H54 (cell line): ENCODE data around the gene POTEF.
"Not testable (repeated sequence)": the region's sequence is repeated elsewhere in the genome, so short reads cannot be mapped to it uniquely, and the experiment has no call there.

ENCODE experiments used
- DNase-seq: peaks from one replicate; pipeline ENCODE4 v3.0.0; 2011; ENCODE audit warnings: low spot score, mixed read lengths; ENCODE audit not compliant: insufficient read length
- FAIRE-seq: peaks from 3 replicates; lab custom pipeline; 2011; peaks lifted over from hg19 to GRCh38; lab: Jason Lieb, UNC
- POLR2A ChIP-seq: IDR thresholded peaks from 2 replicates; pipeline ENCODE4 v1.6.1; 2011; ENCODE audit warnings: low read depth, mild to moderate bottlenecking, low read length

The POTEF gene

DNA sequence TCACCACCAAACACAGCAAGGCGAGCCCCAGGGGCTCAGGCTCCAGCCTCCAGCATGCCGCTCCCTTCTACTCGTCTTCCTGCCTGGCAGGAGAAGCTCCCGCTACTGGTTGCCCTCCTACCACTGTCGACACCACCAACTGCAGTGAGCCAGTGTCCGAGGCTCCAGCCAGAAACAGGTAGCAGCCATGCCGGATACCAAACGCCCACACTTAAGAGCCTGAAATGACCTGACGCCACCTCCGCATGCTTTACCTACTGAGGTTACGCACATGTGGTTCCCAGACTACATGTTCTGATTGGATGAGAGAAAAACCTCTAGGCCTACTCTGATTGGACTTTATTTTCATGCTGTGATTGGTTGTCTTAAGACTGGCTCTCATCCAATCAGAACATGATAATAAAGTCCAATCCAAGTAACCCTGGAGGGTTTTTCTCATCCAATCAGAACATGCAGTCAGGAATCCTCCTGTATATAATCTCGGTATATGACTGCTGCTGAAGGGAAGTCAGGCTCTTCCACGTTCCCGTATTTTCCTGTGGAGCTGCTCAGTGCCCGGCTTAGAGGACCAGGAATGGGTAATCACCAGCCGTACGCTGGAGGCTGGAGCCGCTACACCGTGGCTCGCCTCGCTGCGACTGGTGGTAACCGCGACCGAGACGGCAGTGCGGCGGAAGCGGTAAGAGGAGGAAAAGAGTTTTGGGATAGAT is at the start of gene POTEF:
TSS of gene POTEF (minus strand) at position 103 of the 710 bp plus-strand sequence. CDS start 8,707 bp downstream, outside the sequence.
- FAIRE-seq, result peak; percentile 30
- not testable (repeated sequence) for DNase-seq

DNA sequence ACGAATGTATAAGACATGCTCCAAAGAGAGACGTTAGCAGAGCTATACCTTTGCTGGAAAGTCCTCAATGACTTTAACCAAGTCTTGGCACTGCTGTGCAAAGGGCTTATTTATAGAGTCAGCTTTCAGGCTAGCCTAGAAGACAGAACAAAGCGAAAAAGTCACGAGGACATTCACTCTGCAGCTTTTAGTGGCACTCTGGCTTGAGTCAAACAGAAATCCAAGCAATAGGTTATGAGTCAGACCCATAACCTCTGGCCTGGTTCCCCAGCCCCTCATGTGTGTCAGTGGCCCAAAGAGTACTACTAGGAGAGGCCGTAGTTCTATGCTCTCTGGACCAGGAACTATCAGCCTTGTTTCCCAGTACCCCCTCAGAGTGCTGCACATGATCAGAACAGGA is 45.8 kb upstream of the POTEF start:
- DNase-seq, FAIRE-seq: not testable (repeated sequence)

DNA sequence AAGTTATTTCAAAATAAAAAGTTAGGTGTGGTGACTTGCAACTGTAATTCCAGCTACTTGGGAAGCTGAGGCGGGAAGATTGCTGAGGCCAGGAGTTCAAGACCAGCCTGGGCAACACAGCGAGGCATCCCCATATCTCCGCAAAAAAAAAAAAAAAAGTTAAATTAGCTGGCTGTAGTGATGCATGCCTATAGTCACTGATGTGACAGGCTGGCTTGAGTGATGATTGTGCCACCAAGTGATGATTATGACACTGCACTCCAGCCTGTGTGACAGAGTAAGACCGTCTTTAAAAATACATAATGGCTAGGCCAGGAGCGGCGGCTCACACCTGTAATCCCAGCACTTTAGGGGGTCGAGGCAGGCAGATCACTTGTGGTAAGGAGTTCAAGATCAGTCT is 40.9 kb upstream of the POTEF start:
- DNase-seq, result no peak
- no peak for FAIRE-seq
- TF ChIP-seq POLR2A, result no peak

DNA sequence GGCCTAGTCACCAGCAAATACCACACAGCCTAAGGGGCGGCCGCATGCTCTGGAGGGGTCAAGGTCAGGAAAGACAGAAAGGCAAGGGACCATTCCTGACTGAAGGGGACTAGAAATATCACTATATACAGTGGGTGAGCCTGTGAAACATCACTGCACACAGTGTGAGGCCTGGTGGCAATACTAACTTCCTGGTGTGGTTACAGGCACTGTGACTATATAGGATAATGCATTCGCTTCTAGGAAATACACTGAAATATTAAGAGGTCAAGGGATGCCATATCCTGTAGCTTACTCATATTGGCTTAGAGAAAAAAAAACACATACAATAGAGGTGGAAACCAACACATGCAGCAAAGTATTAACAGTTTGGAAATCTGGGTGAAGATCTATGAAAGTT is 40.1 kb upstream of the POTEF start:
- DNase-seq, FAIRE-seq: not testable (repeated sequence)

DNA sequence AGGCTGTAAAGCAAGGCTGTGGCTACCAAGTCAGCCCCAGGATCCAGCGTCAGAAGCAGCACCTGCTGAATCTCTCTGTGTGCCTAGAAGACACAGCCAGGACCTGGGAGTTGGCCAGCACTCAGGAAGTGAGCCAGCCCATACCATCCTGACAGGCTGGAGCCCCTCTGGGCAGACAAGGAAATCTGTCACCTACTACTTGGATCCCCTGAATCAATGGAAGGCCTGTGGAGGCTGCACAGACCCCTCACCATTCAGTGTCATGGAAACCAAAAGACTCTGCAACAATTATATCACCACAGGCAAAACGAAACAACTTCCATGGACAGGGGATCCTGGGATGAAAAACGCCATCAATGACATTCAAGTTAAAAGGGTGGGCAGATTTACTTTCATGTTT is 37.6 kb upstream of the POTEF start:
- DNase-seq, FAIRE-seq: not testable (repeated sequence)

DNA sequence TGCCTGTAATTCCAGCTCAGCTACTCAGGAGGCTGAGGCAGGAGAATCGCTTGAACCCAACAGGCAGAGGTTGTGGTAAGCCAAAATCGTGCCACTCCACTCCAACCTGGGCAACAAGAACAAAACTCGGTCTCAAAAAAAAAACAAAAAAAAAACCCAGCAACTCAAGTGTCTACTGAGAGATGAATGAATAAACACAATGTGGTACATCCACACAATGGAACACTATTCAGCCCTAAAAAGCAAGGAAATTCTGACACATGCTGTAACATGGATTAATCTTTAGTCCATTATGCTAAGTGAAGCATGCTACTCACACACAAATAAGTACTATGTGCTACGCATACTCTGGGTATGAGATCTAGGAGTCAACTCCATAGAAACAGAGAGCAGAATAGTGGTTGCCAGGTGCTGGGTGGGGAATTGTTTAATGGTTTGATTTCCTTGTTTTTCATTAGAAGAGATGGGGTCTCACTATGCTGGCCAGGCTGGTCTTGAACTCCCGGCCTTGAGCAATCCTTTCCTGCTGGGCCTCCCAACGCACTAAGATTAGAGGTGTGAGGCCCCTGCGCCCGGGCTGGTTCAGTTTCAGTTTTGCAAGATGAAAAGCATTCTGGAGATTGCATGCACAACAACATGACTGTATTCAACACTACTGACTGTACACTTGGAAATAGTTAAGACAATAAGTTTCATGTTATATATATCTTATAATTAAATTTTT is 36.4 kb upstream of the POTEF start:
- DNase-seq (no peak), FAIRE-seq (no peak)
- TF ChIP-seq POLR2A, result no peak

DNA sequence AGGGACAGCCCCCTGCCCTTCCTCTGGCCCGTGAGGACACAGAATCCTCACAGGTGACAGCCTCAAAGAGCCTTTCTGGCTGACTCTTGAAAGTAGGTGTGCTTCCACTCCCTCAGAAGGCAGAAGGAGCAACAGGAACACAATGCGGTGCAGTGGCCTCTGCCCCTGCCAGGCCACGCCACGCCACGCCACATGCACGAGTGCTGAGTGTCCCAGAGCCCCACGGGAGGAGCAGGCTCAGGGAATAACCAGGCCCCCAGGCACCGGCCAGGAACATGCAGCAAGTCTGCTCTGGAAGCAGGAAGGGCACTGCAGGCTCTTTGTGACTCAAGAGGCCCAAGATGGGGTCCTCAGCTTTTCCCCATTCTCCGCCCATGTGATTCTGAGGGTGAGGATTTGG is 33.9 kb upstream of the POTEF start:
- DNase-seq, result no peak
- FAIRE-seq, result no peak
- no peak for TF ChIP-seq POLR2A

DNA sequence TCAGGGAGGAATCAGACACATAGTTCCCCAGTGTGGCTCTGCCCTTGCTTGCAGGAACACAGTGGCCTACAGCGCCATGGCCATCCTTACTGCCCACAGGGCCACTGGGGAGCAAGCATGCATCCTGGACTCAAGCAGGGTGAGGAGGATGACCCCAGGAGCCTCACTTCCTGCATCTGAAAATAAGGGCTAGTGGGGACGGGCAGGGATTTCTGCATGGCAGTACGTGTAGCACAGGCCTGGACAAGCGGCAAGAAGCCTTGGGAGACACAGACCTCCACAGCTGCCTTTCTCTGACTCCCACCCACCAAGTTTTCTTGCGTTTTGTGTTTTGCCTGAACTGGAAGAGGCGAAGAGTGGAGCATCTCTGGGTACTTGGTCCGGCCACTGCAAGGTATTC is 33.5 kb upstream of the POTEF start:
- not testable (repeated sequence) for FAIRE-seq, DNase-seq

DNA sequence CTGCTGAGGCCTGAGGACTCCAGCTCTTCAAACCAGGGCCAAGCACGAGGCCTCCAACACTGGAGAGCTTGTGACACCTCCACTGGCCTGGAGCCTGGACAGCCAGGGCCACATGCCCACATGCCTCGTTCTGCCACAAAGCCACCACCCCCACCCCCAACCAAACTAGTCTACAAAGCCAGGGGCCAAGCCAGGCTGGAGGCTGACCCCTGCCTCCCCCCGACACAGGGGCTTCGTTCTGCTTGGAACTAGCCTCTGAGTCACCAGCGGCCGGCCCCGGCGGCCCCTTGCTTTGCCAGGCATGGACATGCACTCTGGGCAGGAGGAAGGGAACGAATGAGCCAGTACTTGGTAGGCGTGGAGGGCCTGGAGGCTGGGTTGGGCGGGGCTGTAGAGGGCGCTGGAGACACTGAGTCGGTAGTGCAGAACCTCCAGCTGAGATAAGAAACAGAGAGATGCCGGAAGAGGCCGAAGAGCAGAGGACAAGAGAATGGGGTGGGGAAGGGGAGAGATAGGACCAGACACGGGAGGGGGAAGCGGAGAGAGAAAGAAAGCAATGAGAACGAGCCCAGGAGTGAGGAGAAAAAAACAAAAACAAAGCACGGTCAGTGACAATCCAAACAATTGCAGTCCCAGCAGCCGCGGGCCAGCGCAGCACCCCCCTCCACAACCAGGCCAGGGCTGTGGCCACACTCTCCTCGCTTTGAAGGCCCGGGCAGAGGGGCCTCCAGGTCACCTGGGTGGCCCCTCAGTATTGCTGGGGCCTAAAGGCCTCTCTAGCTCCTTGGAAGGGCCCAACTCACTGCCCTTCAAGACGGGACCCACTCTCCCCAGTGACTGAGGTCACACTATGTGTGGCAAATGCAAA is 32.0 kb upstream of the POTEF start:
- not testable (repeated sequence) for FAIRE-seq, DNase-seq

DNA sequence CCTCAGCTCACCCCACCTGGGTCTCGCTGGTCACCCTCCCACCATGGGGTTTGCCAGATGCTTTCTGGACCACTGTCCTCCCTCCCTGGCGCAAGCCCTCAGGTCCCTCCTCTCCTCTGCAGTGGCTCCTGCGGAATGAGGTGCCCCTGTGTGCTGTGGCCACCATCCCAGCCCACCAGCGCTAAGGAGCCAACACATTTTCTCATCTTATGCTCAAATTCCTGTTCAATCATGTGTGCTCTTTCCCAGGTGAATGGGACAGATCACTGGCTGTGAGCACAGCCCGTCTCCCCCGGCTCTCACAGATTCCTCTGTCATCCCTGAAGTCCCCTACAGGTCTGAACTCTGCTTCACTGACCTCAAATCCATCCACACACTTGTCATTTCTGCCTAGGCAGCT is 31.1 kb upstream of the POTEF start:
- FAIRE-seq, result no peak
- DNase-seq, result no peak
- no peak for TF ChIP-seq POLR2A

DNA sequence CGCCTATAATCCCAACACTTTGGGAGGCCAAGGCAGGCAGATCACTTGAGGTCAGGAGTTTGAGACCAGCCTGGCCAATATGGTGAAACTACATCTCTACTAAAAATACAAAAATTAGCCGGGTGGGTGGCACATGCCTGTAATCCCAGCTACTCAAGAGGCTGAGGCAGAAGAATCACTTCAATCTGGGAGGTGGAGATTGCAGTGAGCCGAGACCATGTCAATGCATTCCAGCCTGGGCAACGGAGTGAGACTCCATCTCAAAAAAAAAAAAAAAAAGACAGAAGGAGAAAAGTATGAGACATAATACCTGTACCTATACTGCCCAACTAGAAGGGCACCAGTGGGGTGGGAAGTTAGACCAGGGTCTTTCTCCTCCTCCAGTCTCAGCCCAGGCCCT is 30.4 kb upstream of the POTEF start:
- not testable (repeated sequence) for DNase-seq

DNA sequence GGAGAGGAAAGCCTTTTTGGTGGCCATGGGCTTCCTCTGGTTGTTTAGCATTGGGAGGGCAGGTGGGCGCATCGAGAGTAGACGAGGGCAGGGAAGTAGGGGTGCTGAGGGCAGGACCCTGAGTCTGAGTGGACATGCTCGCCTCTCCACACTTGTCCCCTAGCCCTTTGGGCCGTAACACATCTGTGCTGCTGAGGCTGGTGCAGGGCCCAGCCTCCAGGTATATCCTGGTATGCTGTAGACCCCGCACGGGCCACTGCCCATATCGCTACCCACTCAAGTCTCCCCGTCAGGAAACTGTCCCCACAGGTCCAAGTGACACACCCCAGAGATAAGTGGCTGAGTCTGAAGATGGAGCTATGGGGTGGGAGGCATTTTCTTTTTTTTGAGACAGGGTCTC is 29.6 kb upstream of the POTEF start:
- TF ChIP-seq POLR2A, result no peak
- FAIRE-seq, result no peak
- no peak for DNase-seq

More for the DNA sequence above, 30.4 kb upstream of the POTEF start:
- FAIRE-seq, result not testable (repeated sequence)

DNA sequence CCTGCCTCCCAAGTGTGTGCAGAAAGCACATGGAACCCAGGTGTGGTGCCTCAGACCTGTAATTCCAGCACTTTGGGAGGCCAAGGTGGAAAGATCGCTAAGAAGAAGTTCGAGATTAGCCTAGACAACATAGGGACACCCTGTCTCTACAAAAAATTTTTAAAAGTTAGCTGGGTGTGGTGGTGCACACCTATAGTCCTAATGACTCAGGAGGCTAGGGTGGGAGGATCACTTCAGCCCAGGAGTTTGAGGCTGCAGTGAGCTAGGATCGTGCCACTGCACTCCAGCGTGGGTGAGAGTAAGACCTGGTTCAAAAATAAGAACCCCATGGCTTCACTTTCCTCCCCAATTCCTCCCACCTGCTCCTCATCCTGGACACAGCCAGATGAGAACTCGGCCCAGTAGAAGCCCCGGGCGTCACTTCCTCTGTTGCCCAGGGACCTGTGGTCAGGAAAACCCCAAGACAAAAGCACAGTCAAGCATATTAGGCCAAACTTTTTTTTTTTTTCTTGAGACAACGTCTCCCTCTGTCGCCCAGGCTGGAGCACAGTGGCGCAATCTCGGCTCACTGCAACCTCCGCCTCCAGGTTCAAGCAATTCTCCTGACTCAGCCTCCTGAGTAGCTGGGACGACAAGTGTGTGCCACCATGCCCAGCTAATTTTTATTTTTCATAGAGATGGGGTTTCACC is 28.9 kb upstream of the POTEF start:
- DNase-seq, FAIRE-seq: not testable (repeated sequence)

DNA sequence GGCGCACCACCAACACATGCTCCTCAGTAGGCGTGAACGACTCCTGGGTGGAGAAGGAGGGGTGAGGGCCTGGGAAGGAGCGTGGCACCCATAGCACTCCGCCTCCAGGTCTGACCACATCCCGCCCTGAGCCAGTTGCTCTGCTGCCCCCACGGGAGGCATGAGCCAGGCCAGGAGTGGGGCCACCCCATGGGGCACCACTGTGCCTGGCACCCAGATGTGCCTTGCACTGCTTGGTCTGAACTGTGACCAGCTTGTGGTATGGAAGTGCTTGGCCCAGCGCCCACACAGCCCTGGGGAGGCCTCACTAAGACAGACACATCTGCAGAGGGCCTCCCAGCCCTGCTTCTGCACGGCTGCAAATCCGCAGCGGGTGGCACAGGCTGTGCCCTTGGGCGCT is 28.3 kb upstream of the POTEF start:
- FAIRE-seq, DNase-seq: not testable (repeated sequence)
